ENCODE data around the gene NAXE. TPM values are rescaled to one million over a fixed set of nuclear protein-coding genes. Genes with fewer than 3 reads are reported as not detected.

The NAXE gene
- total RNA-seq, 2 experiments from 2014 or later, result 79.9 to 82.0 TPM

Other genes starting within 250 kb of the NAXE start
- not detected for gene RHBG, start 222.6 kb upstream of the NAXE start, total RNA-seq
- gene MEF2D, start 91.0 kb upstream of the NAXE start, total RNA-seq, result 10 to 100 TPM; 32.1 to 33.6 TPM
- gene IQGAP3, start 19.2 kb upstream of the NAXE start, total RNA-seq, result 10 to 100 TPM; 14.9 to 16.0 TPM
- gene TTC24, start 12.1 kb upstream of the NAXE start, total RNA-seq, result 1 to 10 TPM; 7.3 to 9.1 TPM
- gene GPATCH4, start 9.7 kb downstream of the NAXE start, total RNA-seq, result 10 to 100 TPM; 38.5 to 48.7 TPM
- gene HAPLN2, start 27.6 kb downstream of the NAXE start, total RNA-seq, result under 1 TPM in 1 of 2 experiments, not detected in 1; 0.34 TPM
- not detected for gene BCAN, start 50.3 kb downstream of the NAXE start, total RNA-seq
- gene NES, start 85.6 kb downstream of the NAXE start, total RNA-seq, result under 1 TPM in 1 of 2 experiments, not detected in 1; 0.02 TPM
- gene CRABP2, start 113.8 kb downstream of the NAXE start, total RNA-seq, result under 1 TPM; 0.88 to 0.98 TPM
- 10 to 100 TPM; 31.0 to 40.5 TPM for gene METTL25B, start 136.7 kb downstream of the NAXE start, total RNA-seq
- 10 to 100 TPM; 48.4 to 65.2 TPM for gene ISG20L2, start 137.0 kb downstream of the NAXE start, total RNA-seq
- gene MRPL24, start 149.3 kb downstream of the NAXE start, total RNA-seq, result 10 to 100 TPM; 81.9 to 89.7 TPM
- 100 to 1,000 TPM; 312 to 358 TPM for gene HDGF, start 159.9 kb downstream of the NAXE start, total RNA-seq
- 100 to 1,000 TPM in 1 of 2 experiments, 10 to 100 TPM in 1; 80.4 to 110 TPM for gene PRCC, start 175.8 kb downstream of the NAXE start, total RNA-seq
- 100 to 1,000 TPM; 189 to 211 TPM for gene SH2D2A, start 225.1 kb downstream of the NAXE start, total RNA-seq

Measured in activated CD4-positive, alpha-beta T cell treated with anti-CD3 and anti-CD28 coated beads for 36 hours (primary cell).